ENCODE measurements around the gene POLRMT. TPM values are rescaled to one million over a fixed set of nuclear protein-coding genes. Genes with fewer than 3 reads are reported as not detected.

POLRMT gene
- total RNA-seq, 1 donor from 2014 or later, result 36.1 TPM

DNA sequence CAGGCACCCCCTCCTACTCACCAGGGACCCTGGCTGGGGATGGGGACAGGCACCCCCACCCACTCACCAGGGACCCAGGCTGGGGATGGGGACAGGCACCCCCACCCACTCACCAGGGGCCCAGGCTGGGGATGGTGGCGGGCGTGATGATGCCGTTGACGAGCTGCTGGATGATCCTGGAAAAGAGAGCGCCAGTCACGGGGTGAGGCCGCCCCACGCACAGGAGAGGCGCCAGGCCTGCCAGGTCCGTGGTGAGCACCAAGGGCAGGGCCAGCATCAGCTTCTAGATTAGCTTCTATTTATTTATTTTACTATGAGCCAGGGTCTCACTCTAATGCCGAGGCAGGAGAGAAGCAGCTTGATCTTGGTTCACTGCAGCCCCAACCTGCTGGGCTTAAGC, 16.8 kb upstream of the POLRMT start:
- intact Hi-C loops (cut with DNase I), result no loop called here
- ATAC-seq (no peak), DNase-seq (ENCODE audit: low spot score) (no peak)

- ATAC-seq (no peak), DNase-seq (ENCODE audit: low spot score) (no peak)
- intact Hi-C loops (cut with DNase I), result no loop called here
Measured at GRCh38 chr19:648904-649801, 15.8 kb upstream of the POLRMT start.

GRCh38 chr19:648305-648704, 15.0 kb upstream of the POLRMT start:
- no peak for DNase-seq (ENCODE audit: low spot score)
- no peak for ATAC-seq
- intact Hi-C loops (cut with DNase I), result no loop called here

- DNase-seq (ENCODE audit: low spot score) (no peak), ATAC-seq (no peak)
- intact Hi-C loops (cut with DNase I), result no loop called here
Measured at GRCh38 chr19:647566-648284, 14.4 kb upstream of the POLRMT start.

- DNase-seq (ENCODE audit: low spot score) (no peak), ATAC-seq (no peak)
- intact Hi-C loops (cut with DNase I), result no loop called here
Measured at GRCh38 chr19:646779-647565, 13.6 kb upstream of the POLRMT start.

GRCh38 chr19:645912-646778, 12.8 kb upstream of the POLRMT start:
- DNase-seq (ENCODE audit: low spot score), result no peak
- ATAC-seq, result no peak
- intact Hi-C loops (cut with DNase I), result no loop called here

DNA sequence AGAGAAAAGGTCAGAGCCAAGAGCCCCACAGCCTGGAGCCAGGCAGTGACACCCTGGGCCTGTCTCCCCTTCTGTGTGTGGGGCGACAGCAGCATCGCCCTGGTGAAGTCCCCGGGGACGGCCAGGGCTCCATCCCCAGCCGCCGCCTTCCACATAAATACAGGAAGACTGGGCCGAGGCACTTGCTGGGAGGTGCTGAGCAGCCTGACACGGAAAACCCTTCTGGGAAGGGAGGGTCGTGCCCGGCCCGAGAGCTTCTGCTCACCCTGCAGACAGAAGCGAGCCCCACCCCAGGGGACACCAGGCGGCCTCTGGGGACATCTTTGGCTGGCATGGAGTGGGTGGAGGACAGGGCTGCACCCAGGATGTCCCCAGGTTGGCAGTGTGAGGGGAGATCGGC, 11.5 kb upstream of the POLRMT start:
- intact Hi-C loops (cut with DNase I), result no loop called here

GRCh38 chr19:644363-644762, 11.0 kb upstream of the POLRMT start:
- no peak for ATAC-seq
- DNase-seq (ENCODE audit: low spot score), result no peak
- intact Hi-C loops (cut with DNase I), result no loop called here

More for the DNA sequence above, 11.5 kb upstream of the POLRMT start:
- ATAC-seq, result no peak
- no peak for DNase-seq (ENCODE audit: low spot score)

DNA sequence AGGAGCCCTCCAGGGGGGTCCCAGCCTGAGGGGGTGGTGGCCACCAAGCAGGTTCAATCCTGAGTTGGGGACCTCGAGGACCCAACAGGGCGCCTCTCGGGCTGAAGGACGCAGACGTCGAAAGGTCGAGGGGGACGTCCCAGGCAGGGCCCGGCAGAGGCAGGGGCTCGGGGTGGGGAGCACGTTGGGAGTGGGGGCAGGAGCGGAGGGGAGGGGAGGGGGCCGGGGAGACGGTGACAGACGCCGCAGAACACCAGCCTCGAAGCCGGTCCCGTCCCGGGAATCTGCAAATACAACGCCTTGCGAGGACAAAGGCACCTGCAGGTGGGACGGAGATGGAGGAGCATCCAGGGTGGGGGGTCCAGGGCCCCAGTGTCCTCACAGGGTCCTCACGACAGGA, 10.4 kb upstream of the POLRMT start:
- ATAC-seq, result no peak
- intact Hi-C loops (cut with DNase I), result no loop called here
- DNase-seq (ENCODE audit: low spot score), result no peak

DNA sequence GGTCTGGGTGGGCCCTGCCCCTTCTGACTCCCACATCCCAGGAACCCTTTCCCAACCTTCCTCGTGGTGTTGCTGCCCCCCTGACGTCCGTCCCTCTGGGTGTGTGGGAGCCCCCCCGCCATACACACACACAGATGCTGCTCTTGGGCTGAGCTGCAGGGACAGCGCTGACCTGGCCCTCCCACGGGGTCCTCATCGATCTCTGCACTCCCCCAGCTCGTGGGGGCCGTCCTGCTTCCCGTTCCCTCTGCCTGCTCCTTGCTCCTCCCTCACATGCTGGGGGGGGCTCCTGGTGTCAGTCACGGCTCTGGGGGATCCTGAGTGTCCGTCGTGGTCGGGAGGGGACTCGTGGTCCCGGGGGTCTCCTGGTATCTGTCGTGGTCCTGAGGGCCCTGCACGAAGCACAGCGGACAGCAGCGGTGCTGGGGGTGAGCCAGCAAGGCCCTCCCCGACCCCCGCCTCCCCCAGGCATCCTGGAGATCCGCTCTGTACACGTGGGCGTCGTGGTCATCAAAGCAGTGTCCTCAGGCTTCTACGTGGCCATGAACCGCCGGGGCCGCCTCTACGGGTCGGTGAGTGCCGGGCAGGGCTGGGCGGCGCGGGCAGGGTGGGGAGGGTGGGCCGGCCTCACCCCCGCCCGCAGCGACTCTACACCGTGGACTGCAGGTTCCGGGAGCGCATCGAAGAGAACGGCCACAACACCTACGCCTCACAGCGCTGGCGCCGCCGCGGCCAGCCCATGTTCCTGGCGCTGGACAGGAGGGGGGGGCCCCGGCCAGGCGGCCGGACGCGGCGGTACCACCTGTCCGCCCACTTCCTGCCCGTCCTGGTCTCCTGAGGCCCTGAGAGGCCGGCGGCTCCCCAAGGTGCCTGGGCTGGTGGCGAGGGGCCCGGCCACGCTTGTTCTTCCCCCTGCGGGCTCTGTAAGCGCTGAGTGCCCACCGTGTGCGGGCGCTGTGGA, 9.7 kb upstream of the POLRMT start:
- intact Hi-C loops (cut with DNase I), result no loop called here
- ATAC-seq, result no peak
- no peak for DNase-seq (ENCODE audit: low spot score)

DNA sequence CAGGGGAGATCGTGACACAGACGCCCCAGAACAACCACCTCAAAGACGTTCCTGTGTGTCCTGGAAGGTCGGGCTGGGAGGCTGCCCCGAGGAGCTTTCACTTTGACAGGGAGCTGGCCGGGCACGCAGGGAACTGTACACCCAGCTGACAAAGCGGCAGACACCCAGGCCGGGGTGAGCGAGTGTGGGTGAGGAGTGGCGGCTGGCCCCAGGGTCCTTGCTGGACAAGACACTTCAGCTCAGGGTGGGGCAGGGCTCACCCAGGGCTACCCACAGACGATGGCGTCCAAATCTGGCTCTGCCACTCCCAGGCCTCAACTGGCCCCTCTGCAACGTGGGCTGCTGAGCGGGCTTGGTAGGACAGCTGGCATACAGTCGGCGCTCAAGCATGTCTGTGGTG, 8.4 kb upstream of the POLRMT start:
- ATAC-seq, result no peak
- intact Hi-C loops (cut with DNase I), result no loop called here
- no peak for DNase-seq (ENCODE audit: low spot score)

- intact Hi-C loops (cut with DNase I), result no loop called here
- ATAC-seq (no peak), DNase-seq (ENCODE audit: low spot score) (no peak)
Measured at GRCh38 chr19:640606-641189, 7.4 kb upstream of the POLRMT start.

GRCh38 chr19:640161-640558, 6.8 kb upstream of the POLRMT start:
- intact Hi-C loops (cut with DNase I), result no loop called here
- DNase-seq (ENCODE audit: low spot score), result no peak
- ATAC-seq, result no peak

GRCh38 chr19:639253-640160, 6.2 kb upstream of the POLRMT start, which contains the start of gene FGF22:
TSS of gene FGF22 (plus strand) at chr19:639879. CDS start at chr19:639926, 47 bp downstream.
- DNase-seq (ENCODE audit: low spot score) (peak; percentile 96), ATAC-seq (peak; percentile 90)
- intact Hi-C loops (cut with DNase I), result no loop called here

- intact Hi-C loops (cut with DNase I), result no loop called here
- DNase-seq (ENCODE audit: low spot score) (no peak), ATAC-seq (peak; percentile 3)
Measured at GRCh38 chr19:638906-639252, 5.5 kb upstream of the POLRMT start.

DNA sequence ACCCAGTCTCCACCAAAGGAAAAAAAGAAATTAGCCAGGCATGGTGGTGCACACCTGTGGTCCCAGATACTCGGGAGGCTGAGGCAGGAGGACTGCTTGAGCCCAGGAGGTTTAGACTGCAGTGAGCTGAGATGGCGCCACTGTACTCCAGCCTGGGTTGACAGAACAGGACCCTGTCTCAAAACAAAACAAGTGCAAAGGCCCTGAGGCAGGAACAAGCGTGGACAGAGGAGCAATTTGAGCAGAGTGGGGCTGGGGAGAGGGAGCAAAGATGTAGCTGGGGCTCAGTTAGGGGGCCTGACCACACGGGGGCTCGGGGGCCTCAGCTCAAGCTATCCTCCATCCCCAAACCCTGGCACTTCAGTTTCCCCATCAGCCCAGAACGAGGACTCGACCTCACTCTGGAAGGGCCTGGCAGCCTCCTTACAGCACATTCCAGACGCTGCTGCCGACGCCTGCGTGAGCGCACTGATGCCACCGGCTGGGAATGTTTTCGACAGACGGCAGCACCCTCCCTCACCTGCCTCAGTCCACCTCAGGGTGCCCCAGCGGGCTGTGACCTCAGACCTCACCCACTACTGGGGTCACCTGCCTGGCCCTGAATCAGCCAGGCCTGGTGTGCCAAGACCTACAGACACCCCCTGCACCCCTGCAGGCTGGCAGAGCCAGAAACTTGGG, 1.8 kb upstream of the POLRMT start:
- intact Hi-C loops (cut with DNase I), result no loop called here
- DNase-seq (ENCODE audit: low spot score), result no peak
- ATAC-seq, result no peak

Data from sciatic nerve (tissue), 2 donors.